GM19372 (cell line): ENCODE data around the gene ANXA9.

Source experiments
- ATAC-seq: cut with Tn5 transposase; IDR thresholded peaks from one replicate; pipeline ENCODE4 v1.9.1; 2021; ENCODE audit warnings: mild to moderate bottlenecking, low read depth, moderate library complexity; ENCODE audit not compliant: unreplicated experiment

The ANXA9 gene

DNA sequence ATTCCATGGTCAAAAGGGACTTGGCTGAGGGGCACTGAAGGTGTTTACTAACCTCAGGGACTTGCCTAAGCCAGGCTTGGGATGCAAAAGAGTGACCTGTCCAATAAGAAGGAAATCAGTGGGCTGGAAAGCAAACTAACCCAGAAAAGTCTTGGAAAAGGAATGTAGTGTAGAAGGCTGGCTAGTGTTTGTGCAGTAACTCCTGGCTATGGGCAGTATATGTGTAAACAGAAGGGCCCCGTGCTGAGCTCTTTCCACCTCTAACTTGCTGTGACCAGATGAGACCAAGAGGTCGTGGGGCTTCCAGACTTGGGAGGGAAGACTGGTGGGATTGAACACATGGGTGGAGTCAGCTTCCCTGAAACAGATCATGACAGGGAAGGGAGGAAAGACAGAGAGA is 20.5 kb downstream of the ANXA9 start:
- no peak for ATAC-seq

DNA sequence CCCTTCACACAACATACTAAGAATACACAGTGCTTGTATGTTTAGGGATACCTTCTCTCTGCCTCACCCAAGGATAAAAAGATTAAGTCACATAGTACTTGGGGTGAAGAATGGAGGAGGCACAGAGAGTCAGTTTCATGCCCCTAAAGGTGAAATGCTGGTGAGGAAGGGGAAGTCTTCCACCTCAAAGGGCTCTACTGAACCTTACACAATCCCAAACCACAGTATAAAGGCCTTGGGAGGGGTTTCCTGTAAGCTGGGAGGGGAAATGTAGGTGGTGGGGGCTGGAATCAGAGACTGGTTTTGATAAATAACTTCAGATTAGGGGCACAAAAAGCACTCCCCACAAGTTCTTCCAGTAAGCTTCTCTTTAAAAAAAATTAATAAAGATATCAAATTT is 21.1 kb downstream of the ANXA9 start:
- ATAC-seq, result no peak

DNA sequence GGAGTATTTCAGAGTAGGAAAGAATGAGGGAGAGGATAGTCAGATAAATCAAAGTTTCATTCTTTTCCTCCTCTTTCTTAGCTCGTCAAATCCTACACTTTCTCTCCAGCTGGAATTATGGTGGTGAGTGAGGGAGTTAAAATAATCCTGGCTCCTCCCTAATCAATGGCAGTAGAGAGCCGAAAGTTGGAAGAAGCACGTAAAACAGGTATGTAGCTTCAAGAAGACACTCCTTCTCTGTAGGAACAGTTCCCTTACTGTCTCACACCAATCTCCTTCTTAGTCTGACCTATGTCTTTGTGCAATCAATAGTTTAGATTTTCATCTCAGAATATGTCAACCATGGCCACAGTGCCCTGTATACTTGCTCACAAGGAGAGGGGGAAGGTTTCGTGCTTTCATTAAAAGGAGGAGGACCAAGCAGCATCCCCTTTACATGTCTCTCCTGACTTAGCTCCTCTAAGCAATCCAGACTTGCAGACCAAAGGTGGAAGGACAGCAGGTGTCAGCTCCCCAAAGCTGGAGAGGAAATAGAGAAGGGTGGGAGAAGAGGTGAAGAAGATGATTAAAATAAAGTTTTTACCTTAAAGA is 23.7 kb downstream of the ANXA9 start:
- ATAC-seq, result no peak

DNA sequence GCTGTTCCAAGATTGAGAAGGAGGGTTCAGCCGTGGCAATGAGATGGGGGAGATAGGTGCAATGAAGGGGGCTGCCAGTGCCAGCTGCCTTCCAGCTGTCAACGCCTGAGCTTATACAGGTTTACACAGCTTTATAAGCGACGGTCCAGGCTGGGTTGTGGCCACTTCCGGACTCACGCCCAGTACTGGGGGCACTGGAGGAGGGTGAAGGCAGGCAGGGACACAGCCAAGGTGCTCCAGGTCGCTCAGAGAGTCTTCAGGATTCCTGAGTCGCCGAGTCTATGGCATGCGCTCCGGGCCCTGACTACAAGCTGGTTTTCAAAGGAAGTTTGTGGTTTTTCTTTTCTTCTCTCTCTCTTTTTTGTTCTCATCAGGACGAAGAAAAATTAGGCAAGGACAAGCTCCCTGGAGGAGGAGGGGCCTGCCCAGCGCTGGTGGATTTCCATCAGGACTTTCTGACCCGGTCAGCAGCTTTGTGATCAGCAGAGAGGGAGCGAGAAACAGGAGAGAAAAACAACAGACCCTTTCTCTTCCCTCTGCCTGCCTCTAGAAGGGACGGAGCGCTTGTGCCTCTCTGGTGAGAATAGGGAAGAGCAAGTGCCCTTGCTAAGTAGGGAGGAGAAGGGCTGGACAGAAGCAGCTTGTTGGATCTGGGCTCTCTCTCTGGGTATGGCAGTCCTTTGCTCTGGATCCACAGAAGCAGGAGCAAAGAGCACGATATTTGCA is 24.4 kb downstream of the ANXA9 start, which contains the start of gene MINDY1:
TSS of gene MINDY1 (minus strand) at position 576 of the 726 bp plus-strand sequence. CDS start 4,285 bp downstream, outside the sequence.
- ATAC-seq, result no peak

DNA sequence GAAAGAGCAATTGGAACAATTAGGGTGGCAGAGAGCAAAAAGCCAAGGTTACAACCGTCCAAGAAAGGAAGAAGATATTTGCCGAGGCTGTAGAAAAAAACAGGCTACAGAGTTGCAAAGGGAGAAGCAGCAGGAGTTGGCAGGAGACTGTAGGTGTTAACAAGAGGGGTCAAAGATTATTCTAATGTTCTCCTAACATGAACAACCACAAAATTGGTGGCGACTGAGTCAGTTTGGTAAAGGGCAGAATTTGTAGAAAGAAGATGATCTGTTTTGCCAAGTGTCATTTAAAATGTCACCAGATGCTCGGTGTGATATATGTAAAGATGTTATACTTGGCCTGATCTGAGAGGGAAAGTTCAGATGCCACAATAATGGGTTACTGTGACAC is 25.8 kb downstream of the ANXA9 start:
- ATAC-seq, result no peak

DNA sequence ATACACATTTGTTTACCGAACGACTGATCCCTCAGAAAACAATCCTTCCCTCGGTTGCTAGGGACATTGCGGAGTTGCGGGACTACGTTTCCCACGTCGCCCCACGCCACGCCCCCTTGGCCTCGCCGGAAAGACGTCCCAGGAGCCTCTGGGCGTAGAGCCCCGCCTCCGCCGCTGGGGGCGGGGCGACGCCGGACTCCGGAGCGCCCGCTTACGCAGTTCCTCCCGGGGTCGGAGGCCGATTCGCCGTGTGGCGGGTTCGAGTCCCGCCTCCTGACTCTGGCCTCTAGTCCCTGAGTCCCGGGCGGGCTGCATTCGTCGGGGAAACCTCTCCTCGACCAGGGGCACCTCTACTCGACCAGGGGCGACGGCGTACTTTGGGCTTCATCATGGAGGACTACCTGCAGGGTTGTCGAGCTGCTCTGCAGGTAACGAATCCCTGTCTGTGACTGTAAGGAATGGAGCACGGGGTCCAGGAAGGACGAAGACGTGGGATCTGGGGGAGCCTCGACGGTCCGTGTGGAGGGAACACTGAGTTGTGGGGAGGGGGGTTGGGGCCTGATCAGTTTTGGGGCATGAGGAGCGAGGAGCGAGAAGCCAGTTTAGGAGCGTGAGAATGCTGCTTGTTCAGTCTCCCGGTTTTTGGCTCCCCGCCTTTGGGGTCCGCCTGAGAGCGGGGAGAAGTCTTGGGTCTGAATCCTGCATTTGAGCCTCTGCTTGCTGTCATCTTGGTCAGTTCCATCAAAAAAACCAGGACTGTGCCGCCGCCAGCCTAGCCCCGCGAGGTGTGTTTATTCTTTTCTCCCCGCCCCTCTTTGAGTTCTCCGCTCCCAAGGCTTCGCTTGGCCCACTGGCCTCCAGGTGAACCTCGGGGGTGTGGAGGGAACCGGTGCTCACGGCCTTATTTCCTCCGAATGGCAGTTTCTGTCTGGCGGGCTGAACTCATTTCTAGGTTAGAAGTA is 26.4 kb downstream of the ANXA9 start, which contains the start of gene PRUNE1:
TSS of gene PRUNE1 (plus strand) at position 206 of the 962 bp plus-strand sequence. CDS start at position 390, 184 bp downstream.
- ATAC-seq, result peak; percentile 86

DNA sequence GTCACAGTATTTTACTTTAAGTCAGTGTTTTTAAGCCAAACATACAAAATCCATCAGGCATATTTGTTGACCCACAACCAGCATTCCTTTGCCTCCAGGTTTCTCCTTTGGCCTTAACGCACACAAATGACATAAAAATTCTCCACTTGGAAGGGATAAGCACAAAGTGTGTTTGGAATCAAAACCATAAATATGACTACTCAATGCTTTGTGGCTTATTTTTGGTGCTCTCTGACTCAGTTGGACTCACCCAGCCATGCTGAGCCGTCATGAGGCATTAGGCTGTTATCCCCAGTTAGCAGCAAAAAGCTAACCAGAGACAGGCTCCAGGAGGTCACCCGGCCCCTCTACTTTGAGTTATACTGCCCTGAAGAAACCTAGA is 27.1 kb downstream of the ANXA9 start:
- ATAC-seq, result no peak

DNA sequence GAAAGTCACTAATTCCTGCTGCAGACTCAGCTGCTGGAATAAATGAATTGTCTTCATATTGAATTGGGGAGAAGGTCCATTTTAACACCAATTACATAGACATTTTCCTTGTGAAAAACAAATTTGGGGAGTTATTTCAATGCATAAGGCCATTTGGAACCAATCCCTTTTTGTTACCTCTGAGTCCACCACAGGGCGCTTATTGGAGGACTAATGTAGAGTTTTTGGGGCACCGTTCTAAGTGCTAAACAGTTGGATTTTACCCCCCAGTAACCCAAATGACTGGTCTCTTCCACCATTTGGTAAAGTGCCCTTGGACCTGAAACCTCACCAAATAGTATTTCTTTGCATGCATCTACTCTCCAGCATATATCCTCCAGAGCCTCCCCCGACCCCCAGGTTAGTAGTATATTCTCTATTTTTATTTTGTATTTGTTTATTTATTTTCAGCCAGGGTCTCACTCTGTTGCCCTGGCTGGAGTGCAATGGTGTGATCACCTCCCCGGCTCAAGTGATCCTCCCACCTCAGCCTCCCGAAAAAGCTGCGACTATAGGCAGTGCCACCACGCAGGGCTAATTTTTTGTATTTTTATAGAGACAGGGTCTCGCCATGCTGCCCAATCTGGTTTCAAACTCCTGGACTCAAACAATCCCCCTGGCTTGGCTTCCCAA is 27.7 kb downstream of the ANXA9 start:
- no peak for ATAC-seq

DNA sequence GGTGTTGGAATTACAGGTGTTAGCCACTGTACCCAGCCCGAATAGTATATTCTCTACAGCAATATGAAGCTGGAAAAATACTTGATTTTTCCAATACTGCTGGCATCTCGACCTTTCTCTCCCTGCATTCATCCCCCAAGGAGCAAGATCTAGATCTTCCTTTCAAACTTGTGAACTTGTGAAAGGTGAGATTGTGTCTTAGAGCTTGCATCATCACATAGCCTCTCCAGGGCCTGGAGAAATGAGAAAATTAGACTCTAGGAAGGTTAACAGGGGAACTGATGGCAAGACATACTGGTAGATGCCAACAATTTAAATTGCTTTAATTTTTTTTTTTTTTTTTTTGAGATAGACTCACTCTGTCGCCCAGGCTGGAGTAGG is 28.2 kb downstream of the ANXA9 start:
- no peak for ATAC-seq

DNA sequence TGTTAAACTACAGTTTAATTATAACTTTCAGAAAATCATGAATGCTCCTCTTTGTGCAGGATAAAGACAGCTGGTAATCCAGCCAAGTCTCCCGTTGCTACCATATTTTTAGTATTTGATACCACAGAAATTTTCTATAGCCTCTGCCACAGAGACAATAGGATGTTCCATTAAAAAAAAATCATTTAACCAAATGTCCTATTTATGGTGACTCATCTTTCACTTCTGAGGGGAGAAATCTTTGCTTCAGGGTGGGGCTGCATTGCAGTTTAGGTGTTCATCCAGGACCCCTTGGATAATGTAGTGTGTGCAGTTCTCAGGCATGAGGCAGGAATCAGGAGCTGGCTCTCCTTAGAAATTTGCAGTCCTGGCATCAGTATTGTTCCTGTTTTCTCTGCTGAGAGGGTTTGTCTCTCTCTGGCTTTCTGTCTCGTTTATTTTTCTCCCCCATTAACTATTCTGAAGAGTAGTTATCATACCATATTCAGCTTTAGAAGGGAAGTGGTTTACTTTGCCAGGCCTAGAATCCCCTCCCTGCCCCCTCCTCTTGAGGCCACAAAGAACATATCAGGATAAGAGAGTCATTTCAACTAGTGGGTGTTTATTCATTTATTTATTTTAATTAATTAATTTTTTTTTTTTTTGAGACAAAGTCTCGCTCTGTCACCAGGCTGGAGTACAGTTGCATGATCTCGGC is 29.2 kb downstream of the ANXA9 start:
- no peak for ATAC-seq

DNA sequence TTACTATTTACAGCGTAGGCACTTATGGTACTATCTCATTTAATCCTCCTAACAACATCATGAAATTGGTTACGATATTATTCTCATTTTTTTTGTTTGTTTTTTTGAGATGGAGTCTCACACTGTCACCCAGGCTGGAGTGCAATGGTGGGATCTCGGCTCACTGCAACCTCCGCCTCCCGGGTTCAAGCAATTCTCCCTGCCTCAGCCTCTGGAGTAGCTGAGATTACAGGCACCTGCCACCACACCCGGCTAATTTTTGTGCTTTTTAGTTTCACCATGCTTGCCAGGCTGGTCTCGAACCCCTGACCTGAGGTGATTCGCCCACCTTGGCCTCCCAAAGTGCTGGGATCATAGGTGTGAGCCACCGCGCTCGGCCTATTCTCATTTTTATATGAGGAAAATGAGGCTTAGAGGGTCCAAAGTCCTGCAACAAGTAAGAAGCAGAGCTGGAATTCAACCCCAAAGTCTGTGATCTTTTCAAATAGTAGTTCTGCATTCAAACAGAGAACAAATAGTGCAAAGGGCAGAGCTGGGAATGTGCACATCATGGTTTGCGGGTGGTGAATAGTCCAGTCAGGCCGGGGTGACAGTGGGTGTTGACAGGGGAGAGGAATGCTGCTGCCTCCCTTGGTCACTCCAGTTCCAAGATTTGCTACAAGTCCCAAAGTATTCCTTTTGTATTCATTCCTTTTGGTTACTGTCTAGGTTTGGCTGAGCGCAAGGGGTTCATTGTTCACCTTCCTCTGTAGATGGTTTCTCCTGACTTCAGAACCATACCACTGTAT is 30.8 kb downstream of the ANXA9 start:
- no peak for ATAC-seq

DNA sequence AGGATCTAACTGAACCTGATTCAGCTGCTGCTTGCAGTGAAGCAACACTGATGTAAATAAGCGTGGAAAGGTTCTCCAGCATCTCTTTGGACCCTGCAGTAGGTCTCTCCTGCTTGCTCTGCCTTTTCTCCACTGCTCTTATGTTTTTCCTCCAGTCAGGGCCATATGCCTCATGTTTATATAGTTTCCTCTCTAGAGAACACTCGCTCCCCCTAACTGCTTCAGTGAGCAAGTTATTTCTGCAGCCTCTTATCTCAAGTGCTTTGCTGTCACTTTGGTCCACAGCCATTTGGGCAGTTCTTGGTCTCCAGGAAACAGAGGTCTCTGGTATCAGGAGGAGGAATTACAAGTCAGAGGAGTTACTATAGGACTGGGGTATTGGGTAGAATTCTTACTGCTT is 31.4 kb downstream of the ANXA9 start:
- no peak for ATAC-seq

DNA sequence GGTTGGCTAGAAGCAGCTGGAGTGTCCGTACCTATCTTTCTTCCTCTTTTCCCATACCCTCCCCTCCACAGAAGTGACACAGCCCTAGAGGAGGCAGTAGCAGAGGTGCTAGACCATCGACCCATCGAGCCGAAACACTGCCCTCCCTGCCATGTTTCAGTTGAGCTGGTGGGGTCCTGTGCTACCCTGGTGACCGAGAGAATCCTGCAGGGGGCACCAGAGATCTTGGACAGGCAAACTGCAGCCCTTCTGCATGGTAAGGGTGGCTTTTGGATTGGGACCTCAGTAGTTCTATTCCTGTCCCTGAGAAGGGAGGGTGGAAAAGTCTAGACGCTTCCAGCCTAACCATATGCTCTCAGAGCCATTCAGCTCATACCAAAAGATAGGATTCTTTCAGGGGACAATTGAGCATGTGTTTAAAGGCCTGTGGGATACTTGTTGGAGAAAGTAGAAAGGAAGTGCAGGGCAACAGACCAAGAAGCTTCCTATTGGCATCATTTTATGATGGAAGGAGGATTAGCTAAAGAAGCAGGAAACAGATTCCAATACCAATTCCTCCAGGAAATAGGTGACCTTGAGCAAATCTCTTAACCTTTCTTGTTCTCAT is 42.6 kb downstream of the ANXA9 start:
- ATAC-seq, result no peak

DNA sequence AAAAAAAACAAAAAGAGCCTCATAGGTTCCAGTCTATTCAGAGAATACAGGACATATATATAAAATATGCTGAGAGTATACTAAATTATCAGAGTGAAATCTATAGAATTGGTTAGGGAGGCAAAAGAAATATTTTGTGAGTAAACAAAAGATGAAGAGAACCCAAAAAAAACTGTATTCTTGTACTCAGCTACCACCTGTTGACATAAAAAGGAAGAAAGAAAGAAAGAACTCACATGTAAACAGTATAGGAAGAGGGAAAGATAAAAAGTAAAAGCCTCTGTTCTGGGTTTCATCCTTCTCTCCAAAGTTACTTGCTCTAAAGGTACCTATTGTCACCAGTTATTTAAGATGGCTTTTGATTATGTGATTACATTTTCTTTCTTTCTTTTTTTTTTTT is 44.4 kb downstream of the ANXA9 start:
- ATAC-seq, result no peak

DNA sequence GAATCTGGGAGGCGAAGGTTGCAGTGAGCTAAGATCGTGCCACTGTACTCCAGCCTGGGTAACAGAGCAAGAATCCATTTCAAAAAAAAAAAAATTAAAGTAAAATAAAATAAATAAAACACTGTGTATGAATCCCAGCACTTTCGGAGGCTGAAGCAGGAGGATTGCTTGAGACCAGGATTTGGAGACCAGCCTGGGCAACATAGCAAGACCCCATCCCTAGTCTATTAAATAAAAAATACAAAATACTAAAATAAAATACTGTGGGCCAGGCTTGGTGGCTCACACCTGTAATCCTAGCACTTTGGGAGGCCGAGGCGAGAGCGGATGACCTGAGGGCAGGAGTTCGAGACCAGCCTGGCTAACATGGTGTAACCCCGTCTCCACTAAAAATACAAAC is 50.1 kb downstream of the ANXA9 start:
- no peak for ATAC-seq

DNA sequence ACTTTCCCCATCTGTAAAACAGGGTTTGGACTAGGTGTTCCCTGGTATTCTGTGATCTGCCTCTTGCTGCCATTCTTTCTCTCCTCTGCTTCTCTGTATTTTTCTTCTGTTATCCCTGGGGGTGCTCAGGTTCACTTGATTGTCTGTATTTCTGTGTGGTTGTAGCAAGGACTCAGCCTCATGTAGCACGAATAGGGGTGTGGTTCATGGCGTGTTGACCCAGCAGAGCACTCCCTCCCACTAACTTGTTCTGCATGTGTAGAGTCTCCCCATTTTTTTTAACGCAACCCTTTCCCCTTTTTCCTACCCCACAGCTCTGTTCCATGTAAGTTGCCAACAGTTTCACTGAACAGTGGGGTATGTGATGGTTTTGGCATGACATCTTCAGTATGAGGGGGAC is 53.1 kb downstream of the ANXA9 start:
- ATAC-seq, result no peak

DNA sequence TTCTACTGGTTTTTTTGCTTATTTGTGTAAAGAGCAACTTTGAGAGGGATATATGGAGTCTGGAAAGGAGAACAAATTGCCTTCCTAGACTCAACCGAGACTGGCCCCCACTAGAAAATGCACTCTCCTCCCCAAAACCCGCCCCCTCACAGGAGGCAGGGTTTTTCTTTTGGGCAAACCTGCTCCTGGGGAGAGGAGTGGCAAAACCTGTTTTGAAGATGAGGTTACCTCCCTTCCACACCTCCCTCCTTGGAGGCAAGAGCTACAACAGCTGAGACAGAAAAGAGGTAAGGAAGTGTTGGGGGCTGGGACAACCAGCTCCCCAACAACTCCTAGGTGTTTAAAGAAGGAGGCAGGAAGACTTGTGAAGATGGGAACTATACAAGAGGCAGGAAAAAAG is 54.3 kb downstream of the ANXA9 start, which contains the start of gene BNIPL:
TSS of gene BNIPL (plus strand) at position 231 of the 400 bp plus-strand sequence. CDS start at position 371, 140 bp downstream.
- no peak for ATAC-seq

DNA sequence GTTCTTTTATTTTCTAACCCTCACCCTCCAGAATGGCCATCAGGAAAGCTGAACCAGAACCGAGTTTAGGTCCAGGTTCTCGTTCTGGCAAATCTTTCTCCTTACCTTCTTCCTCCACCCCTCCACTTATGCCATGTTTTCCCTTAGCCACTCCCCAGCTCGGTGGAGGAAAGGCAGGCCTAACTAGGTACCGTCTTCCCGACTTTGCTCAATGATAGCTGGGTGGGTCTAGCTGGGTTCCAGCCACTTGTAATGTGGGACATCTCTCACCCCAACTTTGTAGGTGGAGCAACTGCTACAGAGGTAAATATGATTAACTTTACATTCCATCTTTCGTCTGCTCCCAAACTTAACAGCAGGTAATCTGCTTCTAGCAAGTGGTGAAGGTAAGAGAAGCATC is 54.9 kb downstream of the ANXA9 start:
- ATAC-seq, result no peak

DNA sequence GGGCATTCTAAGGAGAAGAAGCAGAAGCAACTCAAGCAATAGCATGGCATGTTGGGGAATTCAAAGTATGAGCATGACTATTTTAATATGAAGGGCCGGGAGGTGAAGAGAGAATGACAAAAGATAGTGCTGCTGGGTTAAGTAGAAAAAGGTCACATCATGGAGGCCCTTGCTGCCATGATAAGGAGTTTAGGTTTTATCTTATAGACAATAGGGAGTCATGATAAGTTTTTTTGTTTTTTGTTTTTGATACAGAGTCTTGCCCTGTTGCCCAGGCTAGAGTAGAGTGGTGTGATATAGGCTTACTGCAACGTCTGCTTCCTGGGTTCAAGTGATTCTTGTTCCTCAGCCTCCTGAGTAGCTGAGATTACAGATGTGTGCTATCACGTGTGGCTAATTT is 57.4 kb downstream of the ANXA9 start:
- ATAC-seq, result no peak
